AG04450 (cell line): ENCODE results near the gene DAW1. TPM values are rescaled to one million over a fixed set of nuclear protein-coding genes. Genes with fewer than 3 reads are reported as not detected.

Experiments
- CTCF ChIA-PET: fragments of 300-600, 350-600 bp; formaldehyde crosslinking; extraction: SDS; loops from one replicate; lab custom pipeline; 2022; ENCODE audit warnings: antibody characterized with exemption, inconsistent platforms; lab: Charles Lee
- POLR2A ChIA-PET: fragments of 350-600 bp; formaldehyde crosslinking; extraction: SDS; loops from one replicate; lab custom pipeline; 2021; ENCODE audit warnings: antibody characterized with exemption, inconsistent platforms; lab: Yijun Ruan, JAX
- DNase-seq: peaks from one replicate; pipeline ENCODE4 v3.0.0-alpha.2; 2011; ENCODE audit warnings: low read depth, low spot score
- H3K27ac ChIP-seq: one replicate; pipeline ENCODE4 v1.5.1; 2012; ENCODE audit warnings: low read depth, low read length, control low read depth
- H3K27me3 ChIP-seq: one replicate; pipeline ENCODE4 v1.6.0; 2012; ENCODE audit warnings: low read length; ENCODE audit not compliant: control insufficient read depth, insufficient read depth
- H3K4me3 ChIP-seq: 2 replicates; pipeline ENCODE4 v1.5.1; 2011; ENCODE audit warnings: mild to moderate bottlenecking, low read depth, low read length, control low read depth
- H3K9me3 ChIP-seq: 2 replicates; pipeline ENCODE4 v1.5.1; 2012; ENCODE audit warnings: low read length; ENCODE audit not compliant: control insufficient read depth, insufficient read depth
- CTCF ChIP-seq: IDR thresholded peaks from 2 replicates; pipeline ENCODE4 v1.5.1; 2011; ENCODE audit warnings: low read depth, low read length, control low read depth, inconsistent platforms
- polyA plus RNA-seq: library from polyadenylated mRNA; depleted of rRNA; stranded (reverse); fragments of >200 nt; gene quantifications from 2 replicates; pipeline ENCODE4 v1.2.3, GENCODE V29; 2011

Gene DAW1
- polyA plus RNA-seq, 1 experiment: 0.25 TPM

GRCh38 chr2:227889336-227889735 lies 17.9 kb downstream of the DAW1 start:
- no peak for TF ChIP-seq CTCF
- H3K9me3 ChIP-seq: no peaks in the 10 kb centered on the region
- CTCF ChIA-PET: interaction anchor here (0.9 to 4.9 kb wide), 15 partner anchors 10 to 1385 kb away, joined by 3 to 66 read pairs (median 4); partner anchors contain the start of gene DAW1
- H3K4me3 ChIP-seq: no peak overlapping the region
- POLR2A ChIA-PET: no interaction called here
- H3K27ac ChIP-seq: no peak overlapping the region
- DNase-seq: no peak
- no peaks in the 10 kb centered on the region for H3K27me3 ChIP-seq

- Histone ChIP-seq H3K27me3 (no peaks in the 10 kb centered on the region), H3K27ac (no peak overlapping the region), H3K4me3 (no peak overlapping the region), H3K9me3 (no peaks in the 10 kb centered on the region)
- TF ChIP-seq CTCF: peak; percentile 62
- peak; percentile 10 for DNase-seq
- CTCF ChIA-PET: interaction anchor here (0.5 to 4.9 kb wide), 55 partner anchors 9 to 1891 kb away, joined by 3 to 66 read pairs (median 4); partner anchors contain the start of gene DAW1
- POLR2A ChIA-PET: no interaction called here
These were observed 19.2 kb downstream of the DAW1 start for GRCh38 chr2:227890495-227891079.

- CTCF ChIA-PET: interaction anchor here (2.1 to 4.9 kb wide), 6 partner anchors 13 to 1695 kb away, joined by 17 to 66 read pairs (median 40); partner anchors contain the start of gene DAW1
- no peak for TF ChIP-seq CTCF
- POLR2A ChIA-PET: no interaction called here
- Histone ChIP-seq H3K4me3 (no peak overlapping the region), H3K27ac (no peak overlapping the region), H3K9me3 (no peaks in the 10 kb centered on the region), H3K27me3 (no peaks in the 10 kb centered on the region)
- DNase-seq: no peak
These were observed 20.2 kb downstream of the DAW1 start for GRCh38 chr2:227891673-227892072.

GRCh38 chr2:227903381-227903780 lies 31.9 kb downstream of the DAW1 start:
- TF ChIP-seq CTCF: no peak
- no peak for DNase-seq
- ChIA-PET CTCF (interaction anchor here (1.0 kb wide), 1 partner anchor 13 kb away, joined by 4 read pairs; no protein-coding TSS in a partner anchor), POLR2A (no interaction called here)
- Histone ChIP-seq H3K4me3 (no peak overlapping the region), H3K27me3 (no peaks in the 10 kb centered on the region), H3K27ac (no peak overlapping the region), H3K9me3 (no peaks in the 10 kb centered on the region)

GRCh38 chr2:227906991-227907390 lies 35.6 kb downstream of the DAW1 start:
- ChIA-PET POLR2A (no interaction called here), CTCF (interaction anchor here (1.1 kb wide), 1 partner anchor 16 kb away, joined by 5 read pairs; no protein-coding TSS in a partner anchor)
- no peak for TF ChIP-seq CTCF
- H3K27ac ChIP-seq: no peak overlapping the region
- H3K4me3 ChIP-seq: no peak overlapping the region
- no peak for DNase-seq
- no peaks in the 10 kb centered on the region for H3K27me3 ChIP-seq
- H3K9me3 ChIP-seq: no peaks in the 10 kb centered on the region
